ENCODE results near the gene NUBPL. TPM values are rescaled to one million over a fixed set of nuclear protein-coding genes. Genes with fewer than 3 reads are reported as not detected.

Gene NUBPL
- total and polyA plus RNA-seq, 12 donors = 3.6 to 27.3 (median 16.9) TPM

- 75 to 83% (median 80%) methylated on average over 2 of the region's 2 CpGs for WGBS, 4 donors
- intact Hi-C loops (cut with DNase I) = no loop called here
- H3K27ac ChIP-seq = no peak overlapping the region
These were observed 334.4 kb downstream of the NUBPL start for GRCh38 chr14:31895646-31896045.

DNA sequence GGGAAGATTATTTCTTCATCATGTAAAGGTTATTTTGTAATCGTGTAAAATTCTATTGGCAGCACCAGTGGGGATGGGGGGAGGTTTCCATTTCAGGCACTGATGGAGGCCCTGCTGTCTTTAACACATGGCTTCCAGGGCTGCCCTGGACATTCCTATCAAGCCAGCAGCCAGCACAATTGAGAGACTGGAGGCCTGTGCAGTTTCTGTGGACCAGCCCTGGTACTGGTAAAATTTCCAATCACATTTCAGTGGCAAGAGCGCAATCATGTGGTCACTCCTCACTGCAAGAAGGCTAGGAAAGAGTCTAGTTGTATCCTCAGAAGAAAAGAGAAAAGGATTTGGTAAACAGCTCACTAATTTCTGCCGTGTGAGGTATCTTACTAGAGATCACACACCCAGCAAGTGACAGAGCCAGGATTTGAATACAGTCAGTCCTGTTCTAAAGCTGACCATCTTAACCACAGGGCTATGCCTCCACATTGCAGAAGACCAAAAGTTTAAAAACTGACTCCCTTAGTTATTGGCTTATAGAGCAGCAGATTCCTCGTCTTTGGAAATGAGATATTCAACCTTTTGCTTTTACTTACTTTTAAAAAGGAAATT, 336.5 kb downstream of the NUBPL start:
- TF ChIP-seq POLR2A (IDR thresholded peaks at IDR 0.05) (no peak), CTCF (IDR thresholded peaks at IDR 0.05) (no peak)
- Histone ChIP-seq H3K27ac (no peak overlapping the region), H3K9me3 (replicated peaks in 1 of 3) (no peaks in the 10 kb centered on the region), H3K4me3 (no peak overlapping the region), H3K36me3 (replicated peaks in 1 of 2) (no peaks in the 10 kb centered on the region), H3K4me1 (replicated peaks in 1 of 2) (peaks cover 0 to 4% of the 10 kb centered on the region in 2 donors), H3K27me3 (no peaks in the 10 kb centered on the region)
- WGBS, 4 donors = 78 to 85% (median 81%) methylated on average over 4 of the region's 4 CpGs
- no peak for DNase-seq
- intact Hi-C loops (cut with DNase I) = no loop called here

More at GRCh38 chr14:31895646-31896045, 334.4 kb downstream of the NUBPL start:
- Histone ChIP-seq H3K9me3 (replicated peaks in 1 of 3) (no peaks in the 10 kb centered on the region), H3K36me3 (replicated peaks in 1 of 2) (no peaks in the 10 kb centered on the region), H3K4me1 (replicated peaks in 1 of 2) (peaks cover 0 to 4% of the 10 kb centered on the region in 2 donors), H3K27me3 (no peaks in the 10 kb centered on the region), H3K4me3 (no peak overlapping the region)
- no peak for TF ChIP-seq POLR2A (IDR thresholded peaks at IDR 0.05)
- no peak for TF ChIP-seq CTCF (IDR thresholded peaks at IDR 0.05)
- no peak for DNase-seq

DNA sequence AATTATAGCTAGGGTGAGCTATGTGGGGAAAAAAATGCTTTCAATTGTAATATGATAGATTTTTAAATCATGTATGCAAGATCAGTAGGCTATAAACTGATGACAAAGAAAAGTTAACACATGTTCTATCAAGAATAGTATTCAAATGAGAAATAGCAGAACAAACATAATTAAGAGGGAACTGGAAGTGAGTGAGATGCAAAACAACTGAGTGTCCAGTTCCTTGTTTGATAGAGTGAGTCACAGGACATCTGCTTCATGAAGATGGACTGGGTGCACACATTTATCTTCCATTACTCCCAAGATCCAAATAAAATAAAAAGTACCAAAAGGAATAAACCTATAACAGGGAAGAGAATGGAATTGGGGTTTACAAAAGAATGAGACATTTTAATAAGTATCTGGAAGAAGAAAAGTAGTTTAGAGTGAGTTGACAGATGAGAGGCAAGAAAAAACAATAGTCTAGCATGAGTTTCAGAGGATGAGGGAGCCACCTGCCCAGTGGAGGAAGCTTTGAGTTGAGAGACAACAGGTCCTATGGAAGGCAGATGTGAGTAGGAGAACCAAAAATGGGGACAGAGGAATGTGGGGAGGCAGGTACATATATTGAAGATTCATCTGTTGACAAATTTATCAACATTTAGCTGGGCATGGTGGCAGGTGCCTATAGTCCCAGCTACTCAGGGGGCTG, 337.8 kb downstream of the NUBPL start:
- H3K36me3 ChIP-seq (replicated peaks in 1 of 2) = no peaks in the 10 kb centered on the region
- H3K9me3 ChIP-seq (replicated peaks in 1 of 3) = no peaks in the 10 kb centered on the region
- DNase-seq = no peak
- H3K4me3 ChIP-seq = no peak overlapping the region
- H3K4me1 ChIP-seq (replicated peaks in 1 of 2) = no peaks in the 10 kb centered on the region
- no peaks in the 10 kb centered on the region for H3K27me3 ChIP-seq
- H3K27ac ChIP-seq = no peak overlapping the region
- TF ChIP-seq POLR2A (IDR thresholded peaks at IDR 0.05) (no peak), CTCF (IDR thresholded peaks at IDR 0.05) (no peak)
- intact Hi-C loops (cut with DNase I) = no loop called here

DNA sequence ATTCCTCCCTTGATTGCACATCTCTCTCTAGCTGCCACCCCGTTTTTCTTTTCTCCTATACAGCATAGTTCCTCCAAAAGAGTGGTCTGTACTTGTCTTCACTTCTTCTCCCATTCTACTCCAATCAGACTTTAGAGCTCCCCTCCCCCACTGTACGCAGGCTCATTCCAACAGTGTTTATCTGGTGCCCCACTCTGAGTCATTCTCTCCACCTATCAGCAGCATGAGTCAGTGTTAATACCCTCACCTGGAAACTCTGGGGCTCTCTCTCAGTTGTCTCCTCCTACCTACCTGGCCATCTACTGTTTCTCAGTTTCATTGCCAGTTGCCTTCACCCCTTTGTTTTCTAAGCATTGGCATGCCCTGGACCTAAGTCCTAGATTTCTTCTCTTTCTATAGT, 340.8 kb downstream of the NUBPL start:
- WGBS, 4 donors = 70 to 83% (median 78%) methylated on average over 2 of the region's 2 CpGs
- Histone ChIP-seq H3K9me3 (replicated peaks in 1 of 3) (no peaks in the 10 kb centered on the region), H3K27me3 (no peaks in the 10 kb centered on the region), H3K4me3 (no peak overlapping the region), H3K27ac (no peak overlapping the region), H3K36me3 (replicated peaks in 1 of 2) (no peaks in the 10 kb centered on the region), H3K4me1 (replicated peaks in 1 of 2) (no peaks in the 10 kb centered on the region)
- TF ChIP-seq CTCF (IDR thresholded peaks at IDR 0.05) = no peak
- no peak for TF ChIP-seq POLR2A (IDR thresholded peaks at IDR 0.05)
- no peak for DNase-seq
- intact Hi-C loops (cut with DNase I) = no loop called here

Data from adrenal gland (tissue), 12 donors.